Activated CD4-positive, alpha-beta T cell treated with anti-CD3 and anti-CD28 coated beads for 48 hours (primary cell): Measurements from ENCODE around the gene MAPT.
"Not testable (repeated sequence)": the region's sequence is repeated elsewhere in the genome, so short reads cannot be mapped to it uniquely, and the experiment has no call there.

Experiments used
- DNase-seq: peaks from one replicate; pipeline ENCODE4 v3.0.0-alpha.2; 2020

MAPT gene

GRCh38 chr17:45894022-45894784 is at the start of gene MAPT:
Gene MAPT, plus strand, starts transcription at chr17:45894554. Its CDS starts 67,784 bp downstream, at chr17:45962338.
- DNase-seq = peak; percentile 85

- no peak for DNase-seq
These were observed 49.5 kb upstream of the MAPT start, which contains the start of gene SPPL2C for GRCh38 chr17:45844695-45845375. Gene SPPL2C, plus strand, starts transcription at chr17:45844881. Its CDS starts 26 bp downstream, at chr17:45844907.

- DNase-seq = no peak
These were observed 48.8 kb upstream of the MAPT start for GRCh38 chr17:45845376-45846185.

- no peak for DNase-seq
These were observed 48.1 kb upstream of the MAPT start for GRCh38 chr17:45846223-45846622.

- DNase-seq = no peak
These were observed 47.7 kb upstream of the MAPT start for GRCh38 chr17:45846646-45847045.

GRCh38 chr17:45847101-45847500 is 47.3 kb upstream of the MAPT start:
- DNase-seq = no peak

GRCh38 chr17:45847747-45848146 is 46.6 kb upstream of the MAPT start:
- no peak for DNase-seq

GRCh38 chr17:45848405-45848804 is 45.9 kb upstream of the MAPT start:
- no peak for DNase-seq

- DNase-seq = no peak
These were observed 45.4 kb upstream of the MAPT start for GRCh38 chr17:45848868-45849535.

GRCh38 chr17:45849536-45849990 is 44.8 kb upstream of the MAPT start:
- DNase-seq = no peak

GRCh38 chr17:45850011-45850410 is 44.3 kb upstream of the MAPT start:
- no peak for DNase-seq

- DNase-seq = no peak
These were observed 43.9 kb upstream of the MAPT start for GRCh38 chr17:45850468-45850867.

GRCh38 chr17:45851022-45851421 is 43.3 kb upstream of the MAPT start:
- no peak for DNase-seq

GRCh38 chr17:45851464-45851863 is 42.9 kb upstream of the MAPT start:
- no peak for DNase-seq

- DNase-seq = no peak
These were observed 42.5 kb upstream of the MAPT start for GRCh38 chr17:45851873-45852272.

- peak; percentile 77 for DNase-seq
These were observed 41.6 kb upstream of the MAPT start for GRCh38 chr17:45852535-45853297.

GRCh38 chr17:45854209-45854608 is 40.1 kb upstream of the MAPT start:
- DNase-seq = no peak

GRCh38 chr17:45855691-45856336 is 38.5 kb upstream of the MAPT start:
- DNase-seq = no peak

GRCh38 chr17:45857977-45858708 is 36.2 kb upstream of the MAPT start:
- no peak for DNase-seq

GRCh38 chr17:45861165-45861564 is 33.2 kb upstream of the MAPT start:
- DNase-seq = no peak

- DNase-seq = not testable (repeated sequence)
These were observed 32.2 kb upstream of the MAPT start for GRCh38 chr17:45862127-45862526.
